NCI-H82 treated with DMSO at 0.1 percent for 48 hours (cell line): ENCODE results near the gene ARID5B.

Source experiments
- DNase-seq: peaks from one replicate; lab custom pipeline; 2025; ENCODE audit not compliant: unreplicated experiment; lab: John Stamatoyannopoulos, UW

Gene ARID5B

DNA sequence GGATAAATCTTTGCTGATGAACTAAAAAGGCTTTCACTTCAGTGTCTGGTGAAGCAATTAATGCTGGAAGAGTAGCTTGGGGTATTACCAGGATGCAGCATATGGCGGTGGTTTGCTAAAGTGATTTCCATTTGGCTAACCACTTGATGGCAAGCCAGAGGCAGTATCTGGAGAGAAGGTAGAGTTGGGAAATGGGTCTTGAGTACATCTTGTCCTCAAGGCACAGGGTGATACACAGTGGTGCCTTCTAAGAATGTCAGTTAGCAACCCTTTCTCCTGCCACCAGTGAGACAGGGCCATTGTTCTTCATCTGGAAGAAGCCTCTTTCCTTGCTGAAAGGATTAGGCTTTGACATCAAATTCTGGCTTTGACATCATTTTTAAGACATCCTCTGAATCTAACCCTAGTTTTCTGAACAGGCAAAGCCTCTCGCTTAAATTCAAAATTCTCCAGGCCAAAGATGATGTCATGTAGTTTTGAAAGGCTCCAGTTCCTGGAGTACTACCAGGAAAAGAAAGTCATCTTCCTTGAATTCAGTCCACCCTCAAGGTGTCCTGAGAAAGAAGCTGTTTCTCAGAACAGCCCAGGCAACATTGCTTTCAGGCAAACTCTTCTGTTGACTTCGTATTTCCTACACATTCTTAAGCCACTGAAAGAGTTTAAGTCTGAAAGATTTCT lies 162.4 kb downstream of the ARID5B start:
- peak; percentile 7 for DNase-seq

DNA sequence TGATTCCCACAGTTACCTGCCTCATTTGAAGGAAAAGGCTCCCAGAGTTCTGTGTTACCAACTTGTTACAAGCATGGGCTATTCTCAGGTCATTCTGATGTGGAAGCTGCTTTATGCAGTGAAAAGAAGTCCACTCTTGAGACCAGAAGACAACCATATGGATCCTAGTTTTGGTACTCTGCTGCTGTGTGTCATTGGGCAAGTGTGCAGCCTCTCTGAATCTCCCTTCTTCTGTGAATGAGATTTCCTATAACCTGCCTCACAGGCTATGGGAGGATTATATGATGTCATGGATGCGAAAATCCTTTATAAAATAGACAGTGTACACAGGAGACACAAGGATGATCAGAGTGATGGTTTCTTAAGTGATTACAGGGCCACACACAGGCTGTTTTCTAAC lies 166.1 kb downstream of the ARID5B start:
- no peak for DNase-seq

- no peak for DNase-seq
Observed at GRCh38 chr10:62068464-62068863, 167.0 kb downstream of the ARID5B start.

- DNase-seq, result no peak
Observed at GRCh38 chr10:62069452-62070178, 168.1 kb downstream of the ARID5B start.

GRCh38 chr10:62071846-62072281 lies 170.4 kb downstream of the ARID5B start:
- DNase-seq, result no peak

GRCh38 chr10:62072901-62073300 lies 171.4 kb downstream of the ARID5B start:
- no peak for DNase-seq

- no peak for DNase-seq
Observed at GRCh38 chr10:62073429-62073828, 171.9 kb downstream of the ARID5B start.

- DNase-seq, result no peak
Observed at GRCh38 chr10:62075414-62075813, 173.9 kb downstream of the ARID5B start.

DNA sequence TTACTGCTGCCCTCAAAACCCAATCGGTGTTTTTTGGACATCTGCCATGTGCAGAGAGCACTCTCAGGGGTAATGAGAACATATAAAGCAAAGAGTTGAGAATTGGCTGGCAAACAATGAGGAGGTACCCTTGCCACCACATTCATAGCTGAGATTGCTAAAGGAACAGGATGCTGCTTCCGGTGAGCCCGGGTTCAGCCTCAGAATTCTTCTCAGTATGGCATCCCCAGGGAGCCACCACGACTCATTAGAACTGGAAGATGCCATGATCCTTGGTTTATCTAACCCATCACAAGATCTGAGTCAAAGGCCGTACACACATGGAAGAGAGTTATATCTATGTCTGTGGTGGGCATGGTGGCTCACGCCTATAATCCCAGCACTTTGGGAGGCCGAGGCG lies 174.4 kb downstream of the ARID5B start:
- no peak for DNase-seq

GRCh38 chr10:62076891-62077290 lies 175.4 kb downstream of the ARID5B start:
- DNase-seq, result no peak

DNA sequence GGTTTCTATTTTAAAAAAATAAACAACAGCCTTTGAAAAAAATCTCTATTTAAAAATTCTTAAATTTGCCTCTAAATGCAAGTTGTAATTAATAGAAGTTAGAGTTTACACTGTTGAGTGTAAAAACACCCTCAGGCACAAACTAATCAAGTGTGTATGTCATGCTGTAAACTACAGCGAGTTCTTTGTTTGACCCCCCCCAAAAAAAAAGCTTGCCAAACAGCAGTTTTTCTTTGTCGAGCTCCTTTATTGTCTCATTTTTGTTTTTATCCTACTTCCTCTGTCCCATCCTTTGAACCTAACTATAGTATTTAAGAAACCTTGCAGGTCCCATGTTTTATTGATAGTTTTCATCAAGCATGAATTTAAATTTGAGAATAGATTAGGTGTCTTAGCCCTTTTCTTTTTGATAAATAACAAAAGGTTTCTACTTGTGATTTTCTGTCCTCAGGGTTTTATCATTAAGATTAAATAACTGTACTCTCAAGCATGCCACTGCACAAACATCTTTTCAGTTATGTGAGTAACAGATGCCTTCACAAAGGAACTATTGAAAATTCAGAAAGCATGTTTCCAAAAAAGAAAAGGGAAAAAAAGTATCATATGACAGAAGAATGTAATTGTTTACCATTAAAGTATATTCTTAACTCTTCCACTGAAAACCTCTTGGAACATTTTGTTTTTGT lies 176.0 kb downstream of the ARID5B start:
- DNase-seq, result no peak

GRCh38 chr10:62079885-62080559 lies 178.5 kb downstream of the ARID5B start:
- no peak for DNase-seq

DNA sequence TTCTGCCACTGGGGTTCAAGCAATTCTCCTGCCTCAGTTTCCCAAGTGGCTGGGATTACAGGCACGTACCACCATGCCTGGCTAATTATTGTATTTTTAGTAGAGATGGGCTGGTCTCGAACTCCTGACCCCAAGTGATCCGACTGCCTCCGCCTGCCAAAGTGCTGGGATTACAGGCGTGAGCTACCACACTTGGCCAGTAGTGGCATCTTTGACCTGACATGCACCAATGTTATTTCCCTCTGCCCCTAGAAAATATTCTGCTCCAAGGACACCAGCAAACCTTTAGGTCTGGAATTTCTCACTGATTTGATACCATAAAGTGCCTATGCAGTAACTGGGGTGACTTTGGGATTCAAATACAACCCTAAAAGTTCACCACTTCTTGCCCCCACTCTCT lies 179.4 kb downstream of the ARID5B start:
- no peak for DNase-seq

DNA sequence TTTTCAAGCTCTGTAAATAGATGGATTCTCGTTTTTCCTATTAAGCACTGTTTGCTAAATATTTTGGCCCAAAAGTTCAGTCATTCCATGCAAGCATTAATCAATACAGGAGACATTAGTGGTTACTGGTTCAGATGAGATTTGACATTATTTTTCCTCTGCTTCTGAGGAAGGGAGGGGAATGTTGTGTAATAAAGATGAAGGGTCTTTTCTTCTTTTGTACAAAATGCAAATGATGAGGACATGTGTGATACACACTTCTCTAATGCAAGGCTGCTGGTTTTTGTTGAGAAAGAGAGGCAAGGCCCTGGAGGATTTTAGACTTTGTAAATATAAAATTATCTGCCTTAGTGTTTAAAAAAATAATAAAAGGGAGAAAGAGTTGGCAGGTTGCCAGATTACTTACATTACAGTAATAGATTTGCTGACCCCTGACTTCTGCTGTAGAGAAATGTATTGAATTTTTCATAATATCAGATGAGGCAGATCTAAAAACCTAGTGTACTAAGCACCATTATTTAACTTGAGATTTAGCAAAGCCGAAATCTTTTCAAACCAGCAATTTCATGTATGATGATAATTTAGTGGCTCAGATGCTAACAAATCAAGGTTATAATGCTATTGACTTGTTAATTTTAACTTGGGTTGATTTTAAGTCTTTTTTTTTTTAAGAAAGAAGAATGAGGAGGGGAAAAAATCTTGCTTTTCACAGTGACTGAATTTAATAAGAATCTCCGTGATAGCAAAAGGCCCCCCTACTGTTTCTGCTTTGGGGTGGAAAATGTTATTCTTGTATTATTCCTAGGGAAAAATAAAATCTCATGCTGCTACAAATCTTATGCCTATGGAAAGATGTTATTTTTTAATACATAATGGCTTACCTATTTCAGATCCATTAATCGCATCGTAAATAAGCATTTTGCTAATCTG lies 180.1 kb downstream of the ARID5B start:
- DNase-seq, result no peak

DNA sequence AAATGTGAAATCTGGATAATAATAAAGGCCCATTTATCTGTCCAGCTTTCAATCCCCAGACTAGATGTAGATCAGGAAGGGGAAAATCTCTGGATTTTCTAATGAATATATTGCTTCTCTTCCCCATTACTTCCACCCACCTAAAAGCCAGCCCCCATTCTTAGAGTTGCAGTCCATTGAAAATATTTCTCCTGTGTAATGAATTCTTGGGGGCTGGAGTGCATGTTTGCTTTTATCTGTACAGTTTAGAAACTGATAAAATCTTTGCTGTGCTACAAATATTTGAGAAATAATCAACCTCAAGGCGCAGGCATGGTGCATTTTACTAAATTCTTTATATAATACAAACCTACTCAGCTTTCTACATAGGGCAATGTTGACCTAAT lies 180.8 kb downstream of the ARID5B start:
- DNase-seq, result no peak

DNA sequence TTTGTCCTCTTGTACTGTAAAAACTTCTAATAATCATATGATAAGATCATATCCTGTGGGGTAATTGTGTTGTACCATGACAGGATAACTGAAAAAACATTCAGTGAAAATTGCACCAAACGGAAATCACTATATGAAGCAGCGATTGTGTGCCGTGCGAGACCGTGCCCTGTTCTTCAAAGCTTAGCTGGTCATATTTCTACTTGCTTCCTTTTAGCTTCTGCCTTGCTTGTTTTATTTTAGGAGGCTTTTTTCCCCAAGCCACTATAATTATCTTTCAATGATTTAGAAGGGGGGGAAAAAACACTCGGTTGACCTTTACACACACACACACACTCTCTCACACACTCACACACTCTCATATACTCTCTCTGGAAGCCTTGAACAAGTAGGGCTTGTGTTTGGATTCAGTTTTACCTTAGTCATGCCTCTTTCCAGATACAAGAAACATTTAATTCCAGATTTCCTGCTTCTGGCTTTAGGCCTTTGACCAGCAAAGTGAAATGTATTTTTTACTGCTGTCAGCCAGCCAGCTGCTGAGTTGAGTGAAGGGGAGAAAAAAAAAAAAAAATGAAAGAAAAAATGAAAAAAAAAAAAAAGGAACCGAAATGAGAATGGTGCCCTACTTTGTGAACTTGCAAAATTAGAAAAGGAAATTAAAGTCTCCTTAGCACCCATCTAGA lies 181.4 kb downstream of the ARID5B start:
- no peak for DNase-seq

- DNase-seq, result peak; percentile 59
Observed at GRCh38 chr10:62083412-62084267, 182.1 kb downstream of the ARID5B start.

DNA sequence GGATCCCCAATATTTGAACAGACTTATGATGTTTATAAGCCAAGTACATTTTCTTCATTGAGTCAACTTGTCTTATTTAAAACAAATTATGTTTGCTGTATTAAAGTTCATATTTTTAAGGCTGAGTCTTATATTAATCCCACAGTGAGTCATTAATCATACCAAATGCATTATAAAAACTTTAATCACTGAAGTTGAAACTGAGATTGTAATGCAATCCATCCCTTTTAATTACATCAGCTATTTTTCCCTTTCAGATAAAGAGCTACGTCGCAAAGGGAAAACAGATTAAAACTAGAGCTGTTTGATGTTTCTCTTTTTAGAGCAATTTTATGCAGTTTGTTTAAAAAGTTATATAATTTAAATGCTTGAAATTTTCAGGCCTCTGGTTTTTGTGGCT lies 183.0 kb downstream of the ARID5B start:
- DNase-seq, result no peak

GRCh38 chr10:62085404-62085803 lies 183.9 kb downstream of the ARID5B start:
- DNase-seq, result no peak
